ENCODE measurements around the gene JMJD8.

DNA sequence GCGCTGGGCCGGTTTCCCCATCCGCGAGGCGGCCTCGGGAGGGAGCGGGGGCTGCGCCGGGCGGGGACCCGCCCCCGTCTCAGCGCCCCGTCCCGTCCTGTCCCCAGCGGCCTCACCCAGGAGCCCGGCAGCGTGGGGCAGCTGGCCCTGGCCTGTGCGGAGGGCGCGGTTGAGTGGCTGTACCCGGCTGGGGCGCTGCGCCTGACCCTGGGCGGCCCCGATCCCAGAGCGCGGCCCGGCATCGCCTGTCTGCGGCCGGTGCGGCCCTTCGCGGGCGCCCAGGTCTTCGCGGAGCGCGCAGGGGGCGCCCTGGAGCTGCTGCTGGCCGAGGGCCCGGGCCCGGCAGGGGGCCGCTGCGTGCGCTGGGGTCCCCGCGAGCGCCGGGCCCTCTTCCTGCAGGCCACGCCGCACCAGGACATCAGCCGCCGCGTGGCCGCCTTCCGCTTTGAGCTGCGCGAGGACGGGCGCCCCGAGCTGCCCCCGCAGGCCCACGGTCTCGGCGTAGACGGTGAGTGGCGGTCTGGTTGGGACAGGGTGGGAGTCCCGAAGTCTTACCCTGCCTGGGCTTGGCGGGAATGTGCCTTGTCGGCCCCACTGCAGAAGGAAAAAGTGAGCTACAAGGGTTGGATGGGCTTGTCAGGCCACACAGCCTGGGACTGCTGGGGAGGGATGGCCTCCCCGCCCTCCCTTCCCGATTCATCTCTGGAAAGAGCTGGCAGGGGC lies 31.5 kb upstream of the JMJD8 start:
- TF ChIP-seq, protein P1, sequence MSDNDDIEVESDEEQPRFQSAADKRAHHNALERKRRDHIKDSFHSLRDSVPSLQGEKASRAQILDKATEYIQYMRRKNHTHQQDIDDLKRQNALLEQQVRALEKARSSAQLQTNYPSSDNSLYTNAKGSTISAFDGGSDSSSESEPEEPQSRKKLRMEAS (IDR thresholded peaks at IDR 0.05): no peak
- TF ChIP-seq CTCF (IDR thresholded peaks at IDR 0.05; ENCODE audit: low read depth, low read length, missing input control) (no peak), ZBTB33 (IDR thresholded peaks at IDR 0.05) (no peak), YY1 (IDR thresholded peaks at IDR 0.05) (no peak), SP1 (IDR thresholded peaks at IDR 0.05) (no peak), ATF3 (IDR thresholded peaks at IDR 0.05) (no peak), TAF1 (conservative IDR thresholded peaks at IDR 0.05) (no peak), JUND (IDR thresholded peaks at IDR 0.05) (no peak), RAD21 (IDR thresholded peaks at IDR 0.05) (no peak), FOXA1 (IDR thresholded peaks at IDR 0.05) (no peak), EGR1 (IDR thresholded peaks at IDR 0.05; ENCODE audit: low read depth in 2 of 2) (no peak)
- TF ChIP-seq, protein P2, sequence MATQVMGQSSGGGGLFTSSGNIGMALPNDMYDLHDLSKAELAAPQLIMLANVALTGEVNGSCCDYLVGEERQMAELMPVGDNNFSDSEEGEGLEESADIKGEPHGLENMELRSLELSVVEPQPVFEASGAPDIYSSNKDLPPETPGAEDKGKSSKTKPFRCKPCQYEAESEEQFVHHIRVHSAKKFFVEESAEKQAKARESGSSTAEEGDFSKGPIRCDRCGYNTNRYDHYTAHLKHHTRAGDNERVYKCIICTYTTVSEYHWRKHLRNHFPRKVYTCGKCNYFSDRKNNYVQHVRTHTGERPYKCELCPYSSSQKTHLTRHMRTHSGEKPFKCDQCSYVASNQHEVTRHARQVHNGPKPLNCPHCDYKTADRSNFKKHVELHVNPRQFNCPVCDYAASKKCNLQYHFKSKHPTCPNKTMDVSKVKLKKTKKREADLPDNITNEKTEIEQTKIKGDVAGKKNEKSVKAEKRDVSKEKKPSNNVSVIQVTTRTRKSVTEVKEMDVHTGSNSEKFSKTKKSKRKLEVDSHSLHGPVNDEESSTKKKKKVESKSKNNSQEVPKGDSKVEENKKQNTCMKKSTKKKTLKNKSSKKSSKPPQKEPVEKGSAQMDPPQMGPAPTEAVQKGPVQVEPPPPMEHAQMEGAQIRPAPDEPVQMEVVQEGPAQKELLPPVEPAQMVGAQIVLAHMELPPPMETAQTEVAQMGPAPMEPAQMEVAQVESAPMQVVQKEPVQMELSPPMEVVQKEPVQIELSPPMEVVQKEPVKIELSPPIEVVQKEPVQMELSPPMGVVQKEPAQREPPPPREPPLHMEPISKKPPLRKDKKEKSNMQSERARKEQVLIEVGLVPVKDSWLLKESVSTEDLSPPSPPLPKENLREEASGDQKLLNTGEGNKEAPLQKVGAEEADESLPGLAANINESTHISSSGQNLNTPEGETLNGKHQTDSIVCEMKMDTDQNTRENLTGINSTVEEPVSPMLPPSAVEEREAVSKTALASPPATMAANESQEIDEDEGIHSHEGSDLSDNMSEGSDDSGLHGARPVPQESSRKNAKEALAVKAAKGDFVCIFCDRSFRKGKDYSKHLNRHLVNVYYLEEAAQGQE (IDR thresholded peaks at IDR 0.05): no peak
